Stimulated activated CD4-positive, alpha-beta T cell treated with anti-CD3 and anti-CD28 coated beads, TNF-alpha, amount 100 ng/mL, for 4 hours (primary cell): Measurements from ENCODE around the gene LRRC26.

Experiments
- DNase-seq, 3 experiments: peaks; one replicate each; pipeline ENCODE4 v3.0.0-alpha.2; 2020; ENCODE audit warnings: low read depth in 3 of 3

LRRC26 gene

DNA sequence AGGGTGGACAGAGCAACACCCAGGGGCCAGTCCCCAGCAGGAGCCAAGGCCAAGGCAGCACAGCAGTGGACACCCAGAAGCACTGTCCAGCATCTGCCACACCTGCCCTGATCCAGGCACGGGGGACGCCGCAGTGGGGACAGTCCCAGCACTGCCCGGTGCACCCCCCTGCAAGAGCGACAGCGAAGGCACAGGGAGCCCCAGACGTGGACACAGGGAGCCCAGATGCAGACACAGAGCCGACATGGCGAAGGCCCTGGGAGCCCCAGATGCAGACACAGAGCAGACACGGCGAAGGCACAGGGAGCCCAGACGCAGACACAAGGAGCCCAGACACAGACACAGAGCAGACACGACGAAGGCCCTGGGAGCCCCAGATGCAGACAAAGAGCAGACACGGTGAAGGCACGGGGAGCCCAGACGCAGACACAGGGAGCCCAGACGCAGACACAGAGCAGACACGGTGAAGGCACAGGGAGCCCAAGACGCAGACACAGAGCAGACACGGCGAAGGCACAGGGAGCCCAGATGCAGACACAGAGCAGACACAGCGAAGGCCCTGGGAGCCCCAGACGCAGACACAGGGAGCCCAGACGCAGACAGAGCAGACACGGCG lies 14.2 kb upstream of the LRRC26 start:
- no peak for DNase-seq

GRCh38 chr9:137182836-137183235 lies 13.0 kb upstream of the LRRC26 start:
- DNase-seq, result no peak

DNA sequence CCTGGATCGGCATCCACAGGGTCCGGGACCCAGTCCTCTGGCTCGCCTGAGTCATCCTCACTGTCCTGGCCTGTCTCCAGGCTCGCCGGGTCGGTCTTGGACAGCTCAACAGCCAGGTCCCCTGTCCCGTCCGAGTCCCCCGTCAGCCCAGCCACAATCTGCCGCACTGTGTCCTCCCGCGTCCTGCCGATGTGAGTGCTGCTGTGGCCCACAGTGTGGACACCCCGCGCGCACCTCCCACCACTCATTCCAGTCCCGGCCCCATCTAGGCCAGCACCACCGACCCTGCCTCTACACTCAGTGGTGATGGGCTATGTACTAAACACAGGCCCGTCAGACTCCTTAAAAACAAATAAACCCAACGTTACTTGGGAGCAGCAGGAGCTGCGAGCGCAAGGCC lies 11.8 kb upstream of the LRRC26 start:
- no peak for DNase-seq

DNA sequence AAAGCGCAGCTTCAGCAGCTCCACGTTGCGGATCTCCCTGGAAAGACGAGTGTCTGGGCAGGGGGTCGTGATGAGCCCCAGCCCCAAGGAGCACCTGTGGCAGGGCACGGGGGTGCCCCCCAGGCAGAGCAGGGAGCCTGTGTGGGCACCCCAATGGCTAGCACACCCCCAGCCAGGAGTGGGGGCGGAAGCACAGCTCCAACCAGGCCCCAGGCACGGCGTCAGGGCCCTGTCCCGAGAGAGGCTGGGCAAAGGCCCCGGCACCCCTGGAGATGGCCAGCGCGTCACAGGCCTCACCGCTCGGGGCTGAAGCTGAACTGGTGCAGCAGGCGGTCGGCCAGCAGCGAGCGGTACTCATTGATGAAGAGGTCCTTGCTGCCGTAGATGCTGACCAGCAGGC lies 10.6 kb upstream of the LRRC26 start:
- no peak for DNase-seq

- no peak for DNase-seq
Measured at GRCh38 chr9:137179761-137180160, 9.9 kb upstream of the LRRC26 start.

GRCh38 chr9:137178939-137179630 lies 9.2 kb upstream of the LRRC26 start:
- no peak for DNase-seq

- no peak for DNase-seq
Measured at GRCh38 chr9:137178201-137178938, 8.5 kb upstream of the LRRC26 start.

DNA sequence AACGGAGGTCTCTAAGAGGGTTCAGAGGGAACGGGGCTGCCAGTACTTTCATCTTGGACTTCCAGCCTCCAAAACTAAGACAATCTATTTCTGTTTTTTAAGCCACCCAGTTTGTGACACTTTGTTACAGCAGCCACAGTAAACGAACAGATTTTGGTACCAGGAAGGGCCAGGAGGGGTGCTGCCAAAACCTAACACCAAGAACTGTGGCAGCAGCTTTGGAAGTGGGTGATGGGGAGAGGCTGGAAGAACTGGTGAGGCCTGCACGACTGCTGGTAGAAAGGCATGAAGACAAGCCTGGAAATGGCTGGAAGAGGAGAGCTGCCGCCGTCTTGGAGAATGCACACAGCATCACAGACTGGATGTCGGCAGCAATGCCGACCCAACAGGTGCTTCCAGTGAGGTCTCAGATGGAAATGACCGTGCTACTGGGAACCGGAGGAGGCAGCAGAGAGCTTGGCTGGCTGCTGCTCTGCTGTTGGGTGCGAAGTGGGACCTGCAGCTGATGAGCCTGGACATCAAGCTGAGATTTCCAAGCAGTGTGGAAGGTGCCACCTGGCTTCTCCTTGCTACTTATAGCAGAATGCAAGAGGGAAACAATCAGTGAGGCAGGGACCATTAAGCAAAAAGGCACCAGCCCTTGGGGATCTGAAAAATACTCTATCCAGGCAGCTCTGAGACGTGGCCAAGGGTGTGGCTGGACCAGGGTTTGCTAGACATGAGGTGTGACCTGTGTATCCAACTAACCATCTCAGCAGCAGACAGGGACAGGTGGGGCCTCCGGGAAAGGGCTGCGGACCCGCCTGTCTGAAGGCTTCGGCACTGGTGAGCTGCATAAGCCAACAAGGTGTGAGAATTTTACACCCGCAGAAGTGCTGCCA lies 6.7 kb upstream of the LRRC26 start:
- no peak for DNase-seq

- DNase-seq, result no peak
Measured at GRCh38 chr9:137175345-137175961, 5.6 kb upstream of the LRRC26 start.

GRCh38 chr9:137174722-137175293 lies 5.0 kb upstream of the LRRC26 start:
- DNase-seq, result no peak

DNA sequence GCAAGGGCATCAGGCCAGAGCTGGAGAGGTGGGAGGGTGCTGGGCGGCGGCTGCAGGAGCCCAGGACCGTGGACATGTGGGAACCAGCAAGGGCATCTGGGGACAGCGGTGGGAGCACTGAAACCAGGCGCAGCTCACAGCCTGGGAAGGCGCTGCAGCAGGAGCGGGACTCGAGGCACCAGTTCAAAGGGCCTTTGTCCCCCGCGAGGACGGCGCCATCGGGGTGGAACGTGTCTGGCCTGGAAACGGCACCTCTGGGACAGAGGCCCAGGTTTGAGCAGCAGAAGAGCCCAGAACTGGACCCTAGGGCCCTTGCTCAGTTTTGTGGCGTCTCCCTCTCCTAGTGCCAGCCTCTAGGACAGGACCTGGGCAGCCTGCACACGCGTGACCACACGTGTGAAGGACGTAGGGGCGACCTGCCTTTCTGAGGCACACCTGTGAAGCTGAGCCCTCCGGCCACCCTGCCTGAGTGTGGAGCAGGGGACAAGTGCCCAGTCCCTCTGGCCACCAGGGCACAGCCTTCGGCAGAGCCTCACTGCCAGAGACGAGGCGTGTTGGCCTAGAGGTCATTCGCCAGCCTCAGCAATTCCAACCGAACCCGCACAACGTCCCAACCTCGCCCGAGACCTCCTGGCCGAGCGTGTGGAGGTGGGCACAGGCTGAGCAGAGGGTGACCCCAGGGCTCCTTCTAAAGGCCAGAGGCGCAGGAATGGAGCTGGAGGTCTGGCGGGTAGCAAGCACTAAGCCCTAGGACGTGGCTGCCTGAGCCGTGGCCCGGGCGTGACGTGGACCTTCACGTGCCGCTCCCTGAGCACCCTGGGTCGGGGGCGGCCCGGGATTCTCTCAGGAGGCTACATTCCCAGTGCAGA lies 4.2 kb upstream of the LRRC26 start:
- DNase-seq, result no peak

DNA sequence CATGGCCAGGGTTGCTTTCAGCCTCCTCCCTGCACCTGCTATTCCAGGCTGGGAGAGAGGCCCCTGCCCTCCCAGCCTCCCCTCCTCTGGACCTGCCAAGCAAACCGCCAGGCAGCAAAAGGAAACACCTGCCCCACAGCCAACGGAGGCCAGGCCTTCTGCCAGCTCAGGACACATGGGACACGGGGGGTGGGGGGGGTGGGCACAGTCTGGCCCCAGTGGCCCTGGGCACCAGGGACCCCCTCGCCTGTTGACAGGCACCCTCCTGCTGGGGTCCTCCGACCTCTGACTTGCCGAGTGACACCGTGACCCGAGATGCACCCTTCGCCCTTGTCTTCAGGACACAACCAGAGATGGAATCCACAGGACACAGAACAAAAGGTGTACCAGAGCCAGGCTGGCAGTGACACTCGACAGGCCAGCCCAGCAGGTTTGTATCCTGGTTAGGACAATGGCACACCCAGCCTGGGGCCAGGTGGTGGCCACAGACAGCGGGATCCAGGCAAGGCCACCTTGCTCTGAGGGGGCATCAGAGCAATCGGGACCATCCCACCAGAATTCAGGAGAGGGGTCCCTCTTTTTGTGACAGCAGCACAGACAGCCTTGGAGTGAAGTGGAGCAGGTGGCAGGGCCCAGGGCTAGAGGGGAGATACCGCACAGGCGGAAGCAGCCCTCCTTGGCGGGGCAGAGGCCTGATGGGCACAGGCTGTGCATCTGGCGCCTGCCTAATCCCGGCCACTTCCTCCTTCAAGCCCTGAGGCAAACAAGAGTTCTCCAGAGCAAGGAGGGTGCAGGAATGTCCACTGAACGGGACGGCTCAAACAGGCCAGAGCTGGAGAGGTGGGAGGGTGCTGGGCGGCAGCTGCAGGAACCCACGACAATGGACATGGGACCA lies 3.3 kb upstream of the LRRC26 start:
- no peak for DNase-seq

DNA sequence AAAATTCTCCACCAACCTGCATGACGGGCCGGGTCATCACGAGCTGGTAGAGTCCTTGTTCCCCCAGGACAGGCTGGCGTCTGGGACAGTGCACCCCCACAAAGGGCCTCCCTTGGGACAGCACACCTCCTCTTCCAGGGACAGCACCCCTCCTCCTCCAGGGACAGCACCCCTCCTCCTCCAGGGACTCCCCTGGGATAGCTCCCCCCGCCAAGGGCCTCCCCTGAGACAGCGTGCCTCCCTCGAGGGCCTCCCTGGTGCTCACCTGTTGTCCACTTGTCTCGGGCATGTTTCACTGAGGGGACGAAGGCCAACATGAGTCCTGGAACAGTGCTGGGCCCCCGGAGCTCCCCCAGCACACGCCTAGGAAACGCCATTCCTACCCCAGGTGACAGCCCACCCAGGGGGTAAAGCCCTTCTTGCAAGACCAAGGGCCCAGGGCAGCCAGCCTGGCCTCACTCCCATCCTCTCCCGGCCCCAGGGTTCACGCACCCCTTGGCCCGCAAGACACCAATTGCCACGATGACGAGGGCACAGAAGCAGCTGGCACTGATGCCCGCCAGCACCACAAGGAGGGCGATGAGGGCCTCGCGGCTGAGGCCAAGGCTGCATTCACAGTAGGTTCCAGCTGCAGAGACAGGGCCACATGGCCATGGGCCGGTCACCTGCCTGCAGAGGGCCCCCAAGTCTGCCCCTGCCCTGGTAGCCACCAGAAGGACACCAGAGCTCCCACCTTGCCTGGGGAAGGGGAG lies 1.5 kb upstream of the LRRC26 start:
- DNase-seq, result no peak

GRCh38 chr9:137170486-137171148 lies 766 bp upstream of the LRRC26 start:
- no peak for DNase-seq

DNA sequence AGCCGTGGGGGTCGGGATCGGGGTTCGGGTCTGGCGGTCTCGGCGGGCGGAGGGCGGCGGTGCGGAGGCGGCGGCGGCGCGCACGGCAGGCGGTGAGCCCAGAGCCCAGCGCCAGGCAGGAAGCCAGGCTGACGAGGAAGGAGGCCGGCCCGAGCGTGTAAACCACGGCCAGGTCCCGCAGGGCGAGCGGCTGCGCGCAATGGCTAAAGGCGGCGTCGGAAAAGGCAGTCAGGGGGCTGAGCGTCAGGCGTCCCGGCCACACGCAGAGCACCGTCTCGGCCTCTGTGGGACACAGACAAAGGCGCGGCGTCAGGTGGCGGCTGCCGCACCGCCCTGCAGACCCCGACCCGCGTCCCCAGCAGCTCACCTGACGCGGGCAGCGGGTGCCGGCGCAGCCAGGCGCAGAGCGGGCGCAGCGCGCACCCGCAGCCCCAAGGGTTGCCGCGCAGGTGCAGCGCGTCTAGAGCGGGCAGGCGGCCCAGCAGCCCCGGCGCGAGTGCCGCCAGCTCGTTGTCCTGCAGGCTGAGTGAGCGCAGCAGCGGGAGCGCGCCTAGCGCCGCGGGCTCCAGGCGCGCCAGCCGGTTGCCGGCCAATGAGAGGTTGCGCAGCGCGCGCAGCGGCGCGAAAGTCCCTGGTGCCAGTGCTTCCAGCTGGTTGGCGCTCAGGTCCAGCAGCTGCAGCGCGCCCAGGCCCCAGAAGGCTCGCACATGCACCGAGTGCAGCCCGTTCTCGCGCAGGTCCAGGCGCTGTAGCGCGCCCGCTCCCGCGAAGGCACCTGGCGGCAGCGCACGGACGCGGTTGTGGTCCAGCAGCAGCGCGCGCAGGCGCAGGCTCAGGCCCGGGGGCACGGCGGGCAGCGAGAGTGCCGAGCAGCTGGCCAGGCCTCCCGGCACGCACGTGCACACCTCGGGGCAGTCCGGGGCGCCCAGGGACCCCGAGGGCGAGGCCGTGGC lies 671 bp downstream of the LRRC26 start:
- no peak for DNase-seq

GRCh38 chr9:137168573-137168903 lies 1.3 kb downstream of the LRRC26 start:
- no peak for DNase-seq
